ENCODE measurements around the gene ALPL. TPM values are rescaled to one million over a fixed set of nuclear protein-coding genes. Genes with fewer than 3 reads are reported as not detected.

The ALPL gene
- polyA plus RNA-seq, 1 donor (not counting 4 experiments of a cell fraction or from before 2014, with no cell fraction given) = not detected

GRCh38 chr1:21605964-21606705 lies 96.9 kb downstream of the ALPL start:
- Histone ChIP-seq H4K20me1 (ENCODE audit: control insufficient read depth, extremely low read depth, insufficient read depth, low read length) (no peaks in the 10 kb centered on the region), H3K4me1 (ENCODE audit: control insufficient read depth, extremely low read depth, insufficient read depth, low read length) (peaks cover 3% of the 10 kb centered on the region), H3K9ac (ENCODE audit: control insufficient read depth, extremely low read depth, insufficient read depth, low read length) (no peak overlapping the region), H3K9me1 (ENCODE audit: control insufficient read depth, extremely low read depth, insufficient read depth, low read length) (no peaks in the 10 kb centered on the region), H3K79me2 (ENCODE audit: control insufficient read depth, insufficient read depth, low read length) (no peaks in the 10 kb centered on the region), H3K9me3 (ENCODE audit: control insufficient read depth, low read depth, low read length) (no peaks in the 10 kb centered on the region), H2AFZ (ENCODE audit: control insufficient read depth, low read length) (no peak overlapping the region), H3K27ac (ENCODE audit: control insufficient read depth, insufficient read depth, low read length) (no peak overlapping the region), H3K36me3 (ENCODE audit: control insufficient read depth in 2 of 2, extremely low read depth in 1 of 2, insufficient read depth in 2 of 2, low read length in 2 of 2) (no peaks in the 10 kb centered on the region), H3K4me2 (ENCODE audit: control insufficient read depth, extremely low read depth, insufficient read depth, low read depth, low read length) (no peak overlapping the region), H3K4me3 (ENCODE audit: control insufficient read depth in 2 of 3, extremely low read depth in 1 of 3, insufficient read depth in 2 of 3, low read depth in 1 of 3, low read length in 3 of 3) (no peak overlapping the region), H3K27me3 (ENCODE audit: control insufficient read depth, extremely low read depth, insufficient read depth, low read length) (no peaks in the 10 kb centered on the region)
- dilution Hi-C loops (cut with MboI; ENCODE audit: extremely low pct_ligation_motif_present, low sequenced_read_pairs) = no loop called here
- no peak for FAIRE-seq
- DNase-seq (ENCODE audit: low read depth, low spot score) = no peak
- TF ChIP-seq CTCF (optimal IDR thresholded peaks at IDR 0.05 in 1 of 3, IDR thresholded peaks at IDR 0.05 in 1 of 3, conservative IDR thresholded peaks at IDR 0.05 in 1 of 3; ENCODE audit: extremely low read depth in 1 of 3, insufficient read depth in 2 of 3, low read length in 3 of 3) = no peak
- TF ChIP-seq EZH2 (IDR thresholded peaks at IDR 0.05; ENCODE audit: low read length) = no peak

- TF ChIP-seq EZH2 (IDR thresholded peaks at IDR 0.05; ENCODE audit: low read length) = no peak
- no peak for TF ChIP-seq CTCF (optimal IDR thresholded peaks at IDR 0.05 in 1 of 3, IDR thresholded peaks at IDR 0.05 in 1 of 3, conservative IDR thresholded peaks at IDR 0.05 in 1 of 3; ENCODE audit: extremely low read depth in 1 of 3, insufficient read depth in 2 of 3, low read length in 3 of 3)
- dilution Hi-C loops (cut with MboI; ENCODE audit: extremely low pct_ligation_motif_present, low sequenced_read_pairs) = no loop called here
Observed at GRCh38 chr1:21607549-21608529, 98.6 kb downstream of the ALPL start.

More at GRCh38 chr1:21607549-21608529, 98.6 kb downstream of the ALPL start:
- no peak overlapping the region for H3K4me3 ChIP-seq (ENCODE audit: control insufficient read depth in 2 of 3, extremely low read depth in 1 of 3, insufficient read depth in 2 of 3, low read depth in 1 of 3, low read length in 3 of 3)
- no peaks in the 10 kb centered on the region for H3K79me2 ChIP-seq (ENCODE audit: control insufficient read depth, insufficient read depth, low read length)
- FAIRE-seq = no peak
- no peak overlapping the region for H2AFZ ChIP-seq (ENCODE audit: control insufficient read depth, low read length)
- no peaks in the 10 kb centered on the region for H3K9me3 ChIP-seq (ENCODE audit: control insufficient read depth, low read depth, low read length)
- no peak overlapping the region for H3K27ac ChIP-seq (ENCODE audit: control insufficient read depth, insufficient read depth, low read length)
- H3K4me2 ChIP-seq (ENCODE audit: control insufficient read depth, extremely low read depth, insufficient read depth, low read depth, low read length) = no peak overlapping the region
- H3K36me3 ChIP-seq (ENCODE audit: control insufficient read depth in 2 of 2, extremely low read depth in 1 of 2, insufficient read depth in 2 of 2, low read length in 2 of 2) = no peaks in the 10 kb centered on the region
- no peaks in the 10 kb centered on the region for H3K9me1 ChIP-seq (ENCODE audit: control insufficient read depth, extremely low read depth, insufficient read depth, low read length)
- no peak for DNase-seq (ENCODE audit: low read depth, low spot score)
- H3K27me3 ChIP-seq (ENCODE audit: control insufficient read depth, extremely low read depth, insufficient read depth, low read length) = no peaks in the 10 kb centered on the region
- no peak overlapping the region for H3K9ac ChIP-seq (ENCODE audit: control insufficient read depth, extremely low read depth, insufficient read depth, low read length)
- H3K4me1 ChIP-seq (ENCODE audit: control insufficient read depth, extremely low read depth, insufficient read depth, low read length) = peaks cover 3% of the 10 kb centered on the region
- H4K20me1 ChIP-seq (ENCODE audit: control insufficient read depth, extremely low read depth, insufficient read depth, low read length) = no peaks in the 10 kb centered on the region
